CD4-positive, alpha-beta T cell treated with Interleukin-6 for 4 hours (primary cell): Measurements from ENCODE around the gene PNPLA3.

Experiments
- DNase-seq: peaks from one replicate; pipeline ENCODE4 v3.0.0-alpha.2; 2020; ENCODE audit warnings: mixed read lengths

PNPLA3 gene

GRCh38 chr22:43923631-43924464 is at the start of gene PNPLA3:
Gene PNPLA3, plus strand, starts transcription at chr22:43923805. Its CDS starts 107 bp downstream, at chr22:43923912.
- DNase-seq, result peak; percentile 88

- DNase-seq, result no peak
Observed at GRCh38 chr22:43876866-43877509, 46.6 kb upstream of the PNPLA3 start.

- DNase-seq, result no peak
Observed at GRCh38 chr22:43878079-43878795, 45.4 kb upstream of the PNPLA3 start.

- no peak for DNase-seq
Observed at GRCh38 chr22:43878831-43879550, 44.6 kb upstream of the PNPLA3 start.

- no peak for DNase-seq
Observed at GRCh38 chr22:43879901-43880540, 43.6 kb upstream of the PNPLA3 start.

- DNase-seq, result no peak
Observed at GRCh38 chr22:43880541-43880991, 43.0 kb upstream of the PNPLA3 start.

- no peak for DNase-seq
Observed at GRCh38 chr22:43881091-43882061, 42.2 kb upstream of the PNPLA3 start.

- no peak for DNase-seq
Observed at GRCh38 chr22:43882122-43882767, 41.4 kb upstream of the PNPLA3 start.

- DNase-seq, result peak; percentile 52
Observed at GRCh38 chr22:43883012-43883661, 40.5 kb upstream of the PNPLA3 start.

- no peak for DNase-seq
Observed at GRCh38 chr22:43883719-43884415, 39.7 kb upstream of the PNPLA3 start.

GRCh38 chr22:43884600-43885318 is 38.8 kb upstream of the PNPLA3 start:
- peak; percentile 48 for DNase-seq

GRCh38 chr22:43885319-43885671 is 38.3 kb upstream of the PNPLA3 start:
- DNase-seq, result no peak

GRCh38 chr22:43885786-43886185 is 37.8 kb upstream of the PNPLA3 start:
- no peak for DNase-seq

- no peak for DNase-seq
Observed at GRCh38 chr22:43886231-43886630, 37.4 kb upstream of the PNPLA3 start.

- no peak for DNase-seq
Observed at GRCh38 chr22:43887391-43887790, 36.2 kb upstream of the PNPLA3 start.

GRCh38 chr22:43888740-43889139 is 34.9 kb upstream of the PNPLA3 start:
- no peak for DNase-seq

- no peak for DNase-seq
Observed at GRCh38 chr22:43889201-43889859, 34.3 kb upstream of the PNPLA3 start.

GRCh38 chr22:43889860-43890253 is 33.7 kb upstream of the PNPLA3 start:
- no peak for DNase-seq
